Transverse colon (tissue), 4 donors: Measurements from ENCODE around the gene USP34. TPM values are rescaled to one million over a fixed set of nuclear protein-coding genes. Genes with fewer than 3 reads are reported as not detected.
A peak's percentile ranks its signal among the peaks of the same experiment; 100 is the strongest.

ENCODE experiments used
- DNase-seq: peaks from one replicate; pipeline ENCODE4 v3.0.0-alpha.2; 2019
- H3K27ac ChIP-seq, 4 donors: fragments of 200-600 bp; sonication (generic); 2 replicates each; pipeline ENCODE4 v1.5.1; 2016 to 2018; ENCODE audit warnings: inconsistent platforms in 4 of 4
- H3K27me3 ChIP-seq: fragments of 200-600 bp; sonication (generic); 2 replicates; pipeline ENCODE4 v1.5.1; 2017; ENCODE audit warnings: inconsistent platforms
- H3K36me3 ChIP-seq, 4 donors: fragments of 200-600 bp; sonication (generic); 2 replicates each; pipeline ENCODE4 v1.5.1; 2017 to 2019; ENCODE audit warnings: inconsistent platforms in 4 of 4
- H3K4me1 ChIP-seq, 4 donors: fragments of 200-600 bp; sonication (generic); 2 replicates each; pipeline ENCODE4 v1.5.1; 2017 to 2020; ENCODE audit warnings: inconsistent platforms in 4 of 4
- H3K4me3 ChIP-seq, 4 donors: fragments of 200-600 bp; sonication (generic); 1 replicate in 1 of 4; 2 replicates in 3 of 4; pipeline versions ENCODE4 v1.5.1 to v1.6.1; 2017 to 2019; ENCODE audit warnings: inconsistent platforms in 4 of 4
- H3K9me3 ChIP-seq, 2 donors: fragments of 200-600 bp; sonication (generic); 2 replicates each; pipeline ENCODE4 v1.5.1; 2017 to 2019; ENCODE audit warnings: inconsistent platforms in 2 of 2
- EP300 ChIP-seq: sonication (generic); formaldehyde crosslinking; IDR thresholded peaks from one replicate; pipeline ENCODE4 v1.6.1; 2017; ENCODE audit warnings: antibody characterized with exemption, low read depth
- POLR2A ChIP-seq: fragments of 450-650 bp; IDR thresholded peaks from one replicate; pipeline ENCODE4 v1.6.1; 2016; ENCODE audit warnings: antibody characterized with exemption, mild to moderate bottlenecking, moderate library complexity
- POLR2AphosphoS5 ChIP-seq, 3 donors: sonication (generic); formaldehyde crosslinking; IDR thresholded peaks; one replicate each; pipeline ENCODE4 v1.6.1; 2016; ENCODE audit warnings: antibody characterized with exemption in 3 of 3
- WGBS, 2 donors: methylation state at CpG; one replicate each; pipeline ENCODE4 v1.1.5; 2018; ENCODE audit warnings: low coverage in 1 of 2; 5-methylcytosine and 5-hydroxymethylcytosine counted together
- in situ Hi-C, 4 donors: fragments of 200-750 bp; cut with MboI; loops; one replicate each; pipeline versions ENCODE4 v1.15.0 to v1.15.1; 2017; ENCODE audit warnings: low sequenced_read_pairs in 3 of 4, low pct_ligation_motif_present in 1 of 4, low pct_unique_long_range_greater_than_20kb in 1 of 4
- intact Hi-C: fragments of 100-400 bp; cut with DNase I; formaldehyde crosslinking; loops from one replicate; pipeline ENCODE4 v1.15.1; 2023; ENCODE audit warnings: low total_unique reads
- total RNA-seq, 4 donors: library from RNA; depleted of rRNA; stranded (reverse); fragments of >200 nt; gene quantifications; one replicate each; pipeline ENCODE4 v1.1.0, GENCODE V29; 2016
- TF ChIP-seq, protein P1 (sequence below), 5 experiments: fragments of 200-600 bp in 3 of 5; fragments of 450-650 bp in 2 of 5; sonication (generic) in 3 of 5; IDR thresholded peaks; 1 replicate in 2 of 5; 2 replicates in 3 of 5; pipeline ENCODE4 v1.5.1; 2016 to 2017; ENCODE audit warnings: antibody characterized with exemption in 5 of 5, inconsistent platforms in 3 of 5, mild to moderate bottlenecking in 2 of 5, moderate library complexity in 1 of 5

Gene USP34
- total RNA-seq, 4 donors from 2014 or later = 103 to 181 (median 115) TPM

GRCh38 chr2:61288070-61288841, 182.6 kb downstream of the USP34 start:
- TF ChIP-seq EP300 (no peak), POLR2A (no peak), POLR2AphosphoS5 (IDR thresholded peaks at IDR 0.05) (no peak)
- TF ChIP-seq, protein P1, sequence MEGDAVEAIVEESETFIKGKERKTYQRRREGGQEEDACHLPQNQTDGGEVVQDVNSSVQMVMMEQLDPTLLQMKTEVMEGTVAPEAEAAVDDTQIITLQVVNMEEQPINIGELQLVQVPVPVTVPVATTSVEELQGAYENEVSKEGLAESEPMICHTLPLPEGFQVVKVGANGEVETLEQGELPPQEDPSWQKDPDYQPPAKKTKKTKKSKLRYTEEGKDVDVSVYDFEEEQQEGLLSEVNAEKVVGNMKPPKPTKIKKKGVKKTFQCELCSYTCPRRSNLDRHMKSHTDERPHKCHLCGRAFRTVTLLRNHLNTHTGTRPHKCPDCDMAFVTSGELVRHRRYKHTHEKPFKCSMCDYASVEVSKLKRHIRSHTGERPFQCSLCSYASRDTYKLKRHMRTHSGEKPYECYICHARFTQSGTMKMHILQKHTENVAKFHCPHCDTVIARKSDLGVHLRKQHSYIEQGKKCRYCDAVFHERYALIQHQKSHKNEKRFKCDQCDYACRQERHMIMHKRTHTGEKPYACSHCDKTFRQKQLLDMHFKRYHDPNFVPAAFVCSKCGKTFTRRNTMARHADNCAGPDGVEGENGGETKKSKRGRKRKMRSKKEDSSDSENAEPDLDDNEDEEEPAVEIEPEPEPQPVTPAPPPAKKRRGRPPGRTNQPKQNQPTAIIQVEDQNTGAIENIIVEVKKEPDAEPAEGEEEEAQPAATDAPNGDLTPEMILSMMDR (IDR thresholded peaks at IDR 0.05) = no peak
- peaks cover 0 to 35% (median 0%) of the 10 kb centered on the region in 4 donors for H3K36me3 ChIP-seq
- no peaks in the 10 kb centered on the region for H3K9me3 ChIP-seq
- intact Hi-C loops (no loop called here), in situ Hi-C loops (no loop called here)
- WGBS, 2 donors = 78 to 89% methylated on average over 6 to 8 of the region's 8 CpGs
- no peak overlapping the region for H3K4me3 ChIP-seq
- peaks cover 0 to 25% (median 8%) of the 10 kb centered on the region in 4 donors for H3K4me1 ChIP-seq
- no peaks in the 10 kb centered on the region for H3K27me3 ChIP-seq
- no peak for DNase-seq
- H3K27ac ChIP-seq = peak overlapping the region; percentile 23 to 61 (median 47)

- Histone ChIP-seq H3K9me3 (no peaks in the 10 kb centered on the region), H3K27ac (peak overlapping the region; percentile 23 to 61 (median 47)), H3K4me3 (no peak overlapping the region), H3K4me1 (peaks cover 0 to 25% (median 10%) of the 10 kb centered on the region in 4 donors), H3K36me3 (peaks cover 0 to 32% (median 0%) of the 10 kb centered on the region in 4 donors), H3K27me3 (no peaks in the 10 kb centered on the region)
- intact Hi-C loops = no loop called here
- TF ChIP-seq, protein P1 (IDR thresholded peaks at IDR 0.05) = no peak
- no peak for TF ChIP-seq EP300
- TF ChIP-seq POLR2AphosphoS5 (IDR thresholded peaks at IDR 0.05) = no peak
- TF ChIP-seq POLR2A = no peak
- in situ Hi-C loops = no loop called here
- 63 to 72% methylated on average over 4 of the region's 4 CpGs for WGBS, 2 donors
- DNase-seq = no peak
Measured at GRCh38 chr2:61287254-61287653, 183.6 kb downstream of the USP34 start.

- peaks cover 0 to 22% (median 7%) of the 10 kb centered on the region in 4 donors for H3K4me1 ChIP-seq
- peak overlapping the region in 1 of 4 donors; percentile 43 for H3K27ac ChIP-seq
- in situ Hi-C loops = no loop called here
- DNase-seq = no peak
- H3K27me3 ChIP-seq = no peaks in the 10 kb centered on the region
- no peaks in the 10 kb centered on the region for H3K9me3 ChIP-seq
- H3K36me3 ChIP-seq = peaks cover 0 to 38% (median 8%) of the 10 kb centered on the region in 4 donors
- WGBS, 2 donors = 55 to 57% methylated on average over 1 of the region's 1 CpG
- no peak overlapping the region for H3K4me3 ChIP-seq
- no peak for TF ChIP-seq POLR2A
- TF ChIP-seq POLR2AphosphoS5 (IDR thresholded peaks at IDR 0.05) = no peak
- no peak for TF ChIP-seq EP300
- TF ChIP-seq, protein P1 (IDR thresholded peaks at IDR 0.05) = no peak
- intact Hi-C loops = no loop called here
Measured at GRCh38 chr2:61283443-61284160, 187.3 kb downstream of the USP34 start.

DNA sequence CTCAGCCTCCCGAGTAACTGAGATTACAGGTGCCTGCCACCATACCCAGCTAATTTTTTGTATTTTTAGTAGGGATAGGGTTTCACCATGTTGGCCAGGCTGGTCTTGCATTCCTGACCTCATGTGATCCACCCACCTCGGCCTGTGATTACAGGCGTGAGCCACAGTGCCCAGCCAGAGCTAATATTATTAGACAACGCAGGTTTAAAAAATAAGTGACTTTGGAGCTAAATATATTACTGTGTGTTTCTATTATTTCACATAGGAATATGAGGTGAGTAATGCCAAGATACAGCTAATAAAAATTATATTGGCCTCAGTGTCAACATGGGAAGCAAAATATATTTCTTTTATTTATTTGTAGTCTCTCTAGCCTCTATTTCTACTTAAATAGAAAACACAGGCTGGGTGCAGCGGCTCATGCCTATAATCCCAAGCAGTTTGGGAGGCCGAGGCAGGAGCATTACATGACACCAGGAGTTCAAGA, 188.7 kb downstream of the USP34 start:
- H3K9me3 ChIP-seq = no peaks in the 10 kb centered on the region
- intact Hi-C loops = no loop called here
- 97 to 98% methylated on average over 5 to 6 of the region's 6 CpGs for WGBS, 2 donors
- no peak for DNase-seq
- H3K27me3 ChIP-seq = no peaks in the 10 kb centered on the region
- H3K36me3 ChIP-seq = peaks cover 0 to 45% (median 14%) of the 10 kb centered on the region in 4 donors
- no peak overlapping the region for H3K27ac ChIP-seq
- no peak for TF ChIP-seq EP300
- no peak overlapping the region for H3K4me3 ChIP-seq
- H3K4me1 ChIP-seq = peaks cover 0 to 11% (median 5%) of the 10 kb centered on the region in 4 donors
- in situ Hi-C loops = no loop called here
